ENCODE results near the gene NAA40.

NAA40 gene

GRCh38 chr11:63986932-63987513 is 48.2 kb downstream of the NAA40 start:
- DNase-seq (ENCODE audit: low spot score) = no peak

DNA sequence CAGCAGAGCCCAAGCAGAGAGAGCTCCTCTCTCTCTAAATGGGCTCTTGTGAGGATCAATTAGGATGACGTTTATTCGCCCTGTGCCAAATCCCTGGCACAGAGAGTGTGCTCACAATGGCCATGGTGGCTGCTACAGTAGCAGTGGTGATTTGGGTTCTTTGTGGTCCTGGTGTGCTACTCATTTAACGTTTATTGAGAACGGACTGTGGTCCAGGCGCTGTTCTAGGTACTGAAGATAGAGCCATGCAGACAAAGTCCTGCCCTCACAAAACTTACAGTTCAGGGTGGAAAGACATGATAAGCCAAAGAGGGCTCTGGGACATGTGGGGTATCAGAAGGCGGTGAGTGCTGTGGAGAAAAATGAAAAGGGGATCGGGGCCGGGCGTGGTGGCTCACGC is 52.8 kb downstream of the NAA40 start:
- DNase-seq (ENCODE audit: low spot score) = no peak

- no peak for DNase-seq (ENCODE audit: low spot score)
Observed at GRCh38 chr11:63993100-63993499, 54.3 kb downstream of the NAA40 start.

DNA sequence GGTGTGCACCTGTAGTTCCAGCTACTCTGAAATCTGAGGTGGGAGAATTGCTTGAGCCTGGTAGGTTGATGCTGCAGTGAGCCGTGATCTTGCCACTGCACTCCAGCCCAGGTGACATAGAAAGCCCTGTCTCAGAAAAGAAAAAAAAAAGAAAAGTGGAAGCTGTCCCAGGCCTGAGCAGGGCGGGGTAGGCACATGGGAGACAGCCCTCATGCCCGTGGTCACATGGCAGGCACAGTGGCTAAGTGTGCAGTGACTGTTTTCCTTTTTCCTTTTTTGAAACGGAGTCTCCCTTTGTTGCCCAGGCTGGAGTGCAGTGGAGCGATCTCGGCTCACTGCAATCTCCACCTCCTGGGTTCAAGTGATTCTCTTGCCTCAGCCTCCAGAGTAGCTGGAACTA is 55.2 kb downstream of the NAA40 start:
- DNase-seq (ENCODE audit: low spot score) = no peak

DNA sequence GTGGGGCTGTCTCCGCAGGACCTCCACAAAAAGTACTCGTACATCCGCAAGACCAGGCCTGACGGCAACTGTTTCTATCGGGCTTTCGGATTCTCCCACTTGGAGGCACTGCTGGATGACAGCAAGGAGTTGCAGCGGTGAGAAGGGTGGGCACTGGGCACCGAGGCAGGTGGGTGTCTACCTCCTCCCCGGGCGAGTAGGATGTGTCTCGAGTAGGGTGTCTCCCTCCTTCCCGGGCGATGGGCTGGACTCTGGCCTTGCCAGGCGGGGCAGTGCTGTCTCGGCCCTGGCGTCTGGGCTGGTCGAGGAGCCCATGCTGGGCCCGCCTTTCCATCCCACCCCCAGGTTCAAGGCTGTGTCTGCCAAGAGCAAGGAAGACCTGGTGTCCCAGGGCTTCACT is 57.7 kb downstream of the NAA40 start:
- DNase-seq (ENCODE audit: low spot score) = no peak

DNA sequence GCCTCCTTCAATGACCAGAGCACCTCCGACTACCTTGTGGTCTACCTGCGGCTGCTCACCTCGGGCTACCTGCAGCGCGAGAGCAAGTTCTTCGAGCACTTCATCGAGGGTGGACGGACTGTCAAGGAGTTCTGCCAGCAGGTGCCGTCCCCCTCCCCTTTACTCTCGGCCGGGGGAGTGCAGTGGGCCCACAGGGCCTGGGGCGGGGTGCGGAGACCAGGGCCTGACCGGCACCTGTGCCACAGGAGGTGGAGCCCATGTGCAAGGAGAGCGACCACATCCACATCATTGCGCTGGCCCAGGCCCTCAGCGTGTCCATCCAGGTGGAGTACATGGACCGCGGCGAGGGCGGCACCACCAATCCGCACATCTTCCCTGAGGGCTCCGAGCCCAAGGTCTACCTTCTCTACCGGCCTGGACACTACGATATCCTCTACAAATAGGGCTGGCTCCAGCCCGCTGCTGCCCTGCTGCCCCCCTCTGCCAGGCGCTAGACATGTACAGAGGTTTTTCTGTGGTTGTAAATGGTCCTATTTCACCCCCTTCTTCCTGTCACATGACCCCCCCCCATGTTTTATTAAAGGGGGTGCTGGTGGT is 58.4 kb downstream of the NAA40 start:
- no peak for DNase-seq (ENCODE audit: low spot score)

DNA sequence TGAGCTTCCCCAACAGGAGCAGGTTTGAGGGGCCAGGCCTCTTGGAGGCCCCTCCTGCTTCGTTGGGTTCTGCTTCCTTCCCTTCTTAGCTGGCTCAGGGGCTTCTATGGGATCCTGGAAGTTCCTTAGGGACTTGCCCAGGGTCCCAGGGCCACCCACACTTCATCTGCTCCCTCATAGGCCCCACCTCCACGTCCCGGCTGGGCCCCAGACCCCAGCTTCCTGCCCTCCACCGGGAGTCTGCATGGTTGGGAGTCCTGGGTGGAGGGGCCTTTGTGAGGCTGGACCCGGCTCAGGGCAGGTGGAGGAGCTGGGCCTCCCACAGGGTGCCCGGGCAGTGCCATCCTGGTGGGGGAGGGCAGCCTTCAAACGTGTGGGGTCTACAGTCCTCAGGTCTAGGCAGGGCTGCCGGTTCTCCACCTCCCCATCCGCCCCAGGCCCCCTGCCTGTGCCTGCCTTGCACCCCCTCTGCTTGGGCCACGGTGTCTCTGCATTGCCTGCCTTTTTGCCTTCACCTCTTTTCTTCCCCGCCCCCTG is 59.1 kb downstream of the NAA40 start:
- no peak for DNase-seq (ENCODE audit: low spot score)

- DNase-seq (ENCODE audit: low spot score) = no peak
Observed at GRCh38 chr11:63998558-63999348, 60.0 kb downstream of the NAA40 start.

- peak; percentile 43 for DNase-seq (ENCODE audit: low spot score)
Observed at GRCh38 chr11:63999349-64000025, 60.7 kb downstream of the NAA40 start.

DNA sequence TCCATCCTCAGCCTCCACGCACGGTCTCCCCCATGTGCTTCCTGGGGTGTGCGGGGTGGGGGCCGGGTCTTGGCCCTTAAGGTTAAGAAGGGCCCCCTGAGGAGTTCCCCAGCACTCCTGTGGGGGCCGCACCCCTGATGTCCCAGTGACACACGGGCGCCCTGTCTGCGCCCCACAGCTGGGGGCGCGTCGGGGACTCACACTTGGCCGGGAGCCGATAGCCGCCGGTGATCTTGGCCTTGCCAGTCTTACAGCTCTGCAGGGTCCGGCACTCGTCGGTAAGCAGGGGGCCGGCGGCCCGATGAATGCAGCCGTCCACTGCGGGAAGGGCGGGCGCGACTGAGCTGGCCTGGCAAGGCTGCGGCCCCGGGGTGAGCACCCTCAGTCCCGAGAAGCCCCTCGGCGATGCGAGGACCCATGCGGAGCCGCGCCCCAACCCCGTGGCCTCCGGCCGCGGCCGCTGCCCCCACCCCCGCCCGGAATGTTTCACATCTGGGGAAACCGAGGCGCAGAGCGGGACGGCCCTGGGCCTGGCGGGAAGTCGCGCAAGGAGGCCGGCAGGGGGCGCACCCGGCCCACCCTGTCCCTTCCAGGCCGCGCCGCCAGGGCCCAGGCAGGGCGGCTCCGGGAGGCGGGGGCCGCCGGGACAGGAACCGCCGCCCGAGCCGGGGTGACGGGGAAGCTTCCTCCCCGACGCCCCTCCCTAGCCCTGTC is 61.4 kb downstream of the NAA40 start:
- peak; percentile 69 for DNase-seq (ENCODE audit: low spot score)

GRCh38 chr11:64000740-64001483 is 62.1 kb downstream of the NAA40 start:
- no peak for DNase-seq (ENCODE audit: low spot score)

DNA sequence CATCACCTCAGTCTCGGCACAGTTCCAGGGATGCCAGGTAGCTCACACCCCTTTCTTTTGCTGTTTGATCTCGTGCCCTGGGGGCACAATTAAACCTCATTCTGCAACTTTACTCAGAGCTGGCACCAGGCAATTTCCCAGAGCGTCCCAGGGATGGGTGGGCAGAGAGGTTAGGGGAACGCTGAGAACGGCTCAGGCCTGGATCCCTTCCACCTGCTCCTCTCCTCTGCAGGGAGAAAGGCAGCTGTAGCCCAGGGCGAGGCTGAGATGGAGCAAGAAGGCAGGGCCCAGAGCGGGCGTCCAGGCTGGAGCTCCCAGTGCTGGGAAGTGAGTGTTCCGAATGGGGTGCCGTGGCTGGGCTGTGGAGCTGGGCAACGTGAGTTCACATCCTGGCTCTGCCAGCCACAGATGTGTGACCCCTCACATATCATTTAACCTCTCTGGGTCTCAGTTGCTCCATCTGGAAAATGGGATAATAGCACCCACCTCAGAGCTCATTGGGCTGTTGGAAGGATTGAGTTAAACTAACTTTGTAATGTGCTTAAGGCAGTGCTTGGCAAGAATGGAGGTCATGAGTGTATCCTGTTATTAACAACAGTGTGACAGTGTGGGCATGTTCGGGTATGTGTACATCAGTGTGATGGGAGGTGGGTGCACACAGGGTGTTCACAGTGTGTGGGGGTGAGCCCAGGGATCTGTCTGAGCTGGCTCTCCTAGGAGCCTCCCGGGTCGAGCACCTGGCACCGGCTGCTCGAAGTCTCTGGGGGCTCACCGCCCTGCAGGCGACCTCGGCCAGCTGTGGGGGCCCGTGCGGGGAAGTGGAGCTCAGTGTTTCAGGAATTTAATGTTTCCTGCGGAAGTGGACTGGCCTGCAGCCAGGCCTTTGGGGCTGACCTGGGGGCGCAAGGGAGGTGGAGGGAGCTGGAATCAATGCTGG is 63.0 kb downstream of the NAA40 start:
- no peak for DNase-seq (ENCODE audit: low spot score)

DNA sequence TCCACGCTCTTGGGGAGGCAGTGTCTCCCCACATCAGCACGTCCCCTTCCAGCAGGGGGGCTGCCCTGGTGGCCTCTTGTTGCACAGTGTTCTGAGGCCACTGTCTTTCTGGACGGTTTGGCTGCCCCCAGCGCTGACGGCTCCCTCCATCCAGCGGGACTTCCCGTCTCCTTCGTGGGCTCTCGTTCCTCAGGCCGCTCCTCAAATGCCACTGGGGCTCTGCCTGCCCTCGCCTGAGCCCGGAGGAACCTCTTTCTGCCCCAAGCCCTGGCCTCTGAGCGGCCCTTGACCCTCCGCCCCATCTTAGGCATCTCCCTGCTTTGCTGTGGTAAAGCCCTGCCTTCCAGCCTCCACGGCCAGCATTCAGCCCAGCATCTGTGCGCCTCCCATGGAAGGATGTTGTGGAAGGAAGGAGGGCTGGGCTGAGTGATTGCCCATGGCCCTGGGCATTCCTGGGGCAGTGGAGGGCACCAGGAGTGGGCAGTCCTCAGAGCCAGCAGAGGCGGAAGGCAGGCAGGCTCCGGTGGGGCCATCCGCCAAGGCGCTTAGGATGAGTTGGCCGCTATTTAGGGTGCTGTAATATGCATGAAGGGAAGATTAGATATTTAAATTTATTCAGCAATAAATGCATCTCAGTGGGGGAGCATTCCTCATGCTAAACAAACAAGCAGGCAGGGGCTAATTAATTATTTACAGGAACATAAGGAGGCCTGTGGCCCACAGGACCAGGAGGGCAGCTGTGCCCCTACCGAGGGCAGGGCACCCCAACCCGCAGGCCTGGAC is 65.2 kb downstream of the NAA40 start:
- no peak for DNase-seq (ENCODE audit: low spot score)

DNA sequence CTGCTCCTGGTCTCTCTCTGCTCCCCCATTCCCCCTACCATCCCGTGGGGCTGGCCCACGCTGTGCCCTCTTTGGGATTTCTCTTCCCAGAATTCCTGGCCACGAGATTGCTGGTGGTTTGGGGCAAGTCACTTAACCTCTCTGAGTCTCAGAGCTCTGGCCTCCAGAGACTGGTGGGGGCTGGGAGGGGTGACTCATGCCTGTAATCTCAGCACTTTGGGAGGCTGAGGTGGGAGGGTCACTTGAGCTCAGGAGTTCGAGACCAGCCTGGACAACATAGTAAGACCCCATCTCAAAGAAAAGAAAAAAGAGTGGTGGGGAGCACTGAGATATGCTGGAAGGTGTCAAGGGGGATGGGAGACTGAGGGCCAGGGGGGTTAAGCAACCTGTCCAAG is 65.8 kb downstream of the NAA40 start:
- no peak for DNase-seq (ENCODE audit: low spot score)

- DNase-seq (ENCODE audit: low spot score) = no peak
Observed at GRCh38 chr11:64005691-64006090, 66.9 kb downstream of the NAA40 start.

DNA sequence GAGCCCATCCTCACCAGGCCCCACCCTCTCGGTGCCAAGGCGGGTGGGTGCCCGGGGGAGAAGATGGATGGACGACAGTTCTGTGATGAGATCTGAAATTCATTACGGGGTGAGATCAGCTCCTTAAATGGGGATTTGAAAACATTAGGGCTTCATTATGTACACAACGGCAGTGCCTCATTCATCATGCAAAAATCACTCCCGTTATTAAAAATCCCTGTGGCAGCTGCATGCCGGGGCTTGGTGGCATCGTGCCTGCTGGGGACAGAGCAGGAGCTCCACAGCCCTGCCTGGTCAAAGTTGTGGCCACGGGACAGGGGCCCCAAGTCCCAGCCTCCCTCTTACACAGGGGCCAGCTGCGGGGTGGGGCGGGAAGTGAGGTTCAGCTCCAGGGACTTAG is 67.6 kb downstream of the NAA40 start:
- DNase-seq (ENCODE audit: low spot score) = no peak

All from activated CD4-positive, alpha-beta T cell treated with anti-CD3 and anti-CD28 coated beads, Interleukin-2, Interleukin-4, amounts not matched to agents 100 ng/mL and 50 ng/mL, durations not matched to agents 16 hours and 8 hours (primary cell).